ENCODE measurements around the gene RNF144A. TPM values are rescaled to one million over a fixed set of nuclear protein-coding genes. Genes with fewer than 3 reads are reported as not detected.

RNF144A gene
- total RNA-seq, 1 experiment from 2014 or later = 3.0 TPM

- H3K36me3 ChIP-seq (ENCODE audit: control insufficient read depth, insufficient read depth, low read length) = no peaks in the 10 kb centered on the region
- POLR2A ChIA-PET = no interaction called here
- Mint-ChIP-seq H3K27me3 (ENCODE audit: insufficient read depth, unreplicated experiment) (no peaks in the 10 kb centered on the region), H3K4me1 (ENCODE audit: low read depth, unreplicated experiment) (no peaks in the 10 kb centered on the region), H3K4me3 (ENCODE audit: unreplicated experiment) (no peak overlapping the region), H3K9me3 (ENCODE audit: unreplicated experiment) (no peaks in the 10 kb centered on the region), H3K27ac (ENCODE audit: unreplicated experiment) (no peak overlapping the region), H3K36me3 (ENCODE audit: insufficient read depth, unreplicated experiment) (no peaks in the 10 kb centered on the region)
- BruUV-seq (replicated peaks) = no TSS peak
- H3K27me3 ChIP-seq (replicated peaks; ENCODE audit: control insufficient read depth, insufficient read depth, low read length) = no peaks in the 10 kb centered on the region; the same call in 1 of the 2 replicates
- TF ChIP-seq CTCF (IDR thresholded peaks at IDR 0.05; ENCODE audit: insufficient read depth in 1 of 2, low read depth in 1 of 2, low read length in 1 of 2, severe bottlenecking in 1 of 2, unreplicated experiment in 1 of 2) = no peak
- CTCF ChIA-PET = interaction anchor here (0.5 kb wide), 1 partner anchor 25 kb away, joined by 3 read pairs; no protein-coding TSS in a partner anchor
- no peaks in the 10 kb centered on the region for H3K9me3 ChIP-seq
- H3K4me3 ChIP-seq (ENCODE audit: low read depth, low read length) = no peak overlapping the region
- no peaks in the 10 kb centered on the region for H3K4me1 ChIP-seq
- DNase-seq = no peak
- intact Hi-C loops (cut with micrococcal nuclease; ENCODE audit: unreplicated experiment) = no loop called here
These were observed 30.9 kb downstream of the RNF144A start for GRCh38 chr2:6947929-6948676.

- H3K9me3 ChIP-seq = no peaks in the 10 kb centered on the region
- ChIA-PET POLR2A (no interaction called here), CTCF (no interaction called here)
- H3K4me1 Mint-ChIP-seq (ENCODE audit: low read depth, unreplicated experiment) = no peaks in the 10 kb centered on the region
- no peak for DNase-seq
- no peaks in the 10 kb centered on the region; the same call in 1 of the 2 replicates for H3K27me3 ChIP-seq (replicated peaks; ENCODE audit: control insufficient read depth, insufficient read depth, low read length)
- intact Hi-C loops (cut with micrococcal nuclease; ENCODE audit: unreplicated experiment) = no loop called here
- no peak overlapping the region for H3K4me3 ChIP-seq (ENCODE audit: low read depth, low read length)
- no peak overlapping the region for H3K4me3 Mint-ChIP-seq (ENCODE audit: unreplicated experiment)
- no peaks in the 10 kb centered on the region for H3K9me3 Mint-ChIP-seq (ENCODE audit: unreplicated experiment)
- TF ChIP-seq CTCF (IDR thresholded peaks at IDR 0.05; ENCODE audit: insufficient read depth in 1 of 2, low read depth in 1 of 2, low read length in 1 of 2, severe bottlenecking in 1 of 2, unreplicated experiment in 1 of 2) = no peak
- no peak overlapping the region for H3K27ac Mint-ChIP-seq (ENCODE audit: unreplicated experiment)
- H3K36me3 Mint-ChIP-seq (ENCODE audit: insufficient read depth, unreplicated experiment) = no peaks in the 10 kb centered on the region
- no peaks in the 10 kb centered on the region for H3K27me3 Mint-ChIP-seq (ENCODE audit: insufficient read depth, unreplicated experiment)
- no TSS peak for BruUV-seq (replicated peaks)
- no peaks in the 10 kb centered on the region for H3K4me1 ChIP-seq
- H3K36me3 ChIP-seq (ENCODE audit: control insufficient read depth, insufficient read depth, low read length) = no peaks in the 10 kb centered on the region
These were observed 31.6 kb downstream of the RNF144A start for GRCh38 chr2:6948677-6949351.

GRCh38 chr2:6951046-6951445, 33.8 kb downstream of the RNF144A start:
- TF ChIP-seq CTCF (IDR thresholded peaks at IDR 0.05; ENCODE audit: insufficient read depth in 1 of 2, low read depth in 1 of 2, low read length in 1 of 2, severe bottlenecking in 1 of 2, unreplicated experiment in 1 of 2) = no peak
- Histone ChIP-seq H3K4me3 (ENCODE audit: low read depth, low read length) (no peak overlapping the region), H3K9me3 (no peaks in the 10 kb centered on the region), H3K4me1 (no peaks in the 10 kb centered on the region), H3K36me3 (ENCODE audit: control insufficient read depth, insufficient read depth, low read length) (no peaks in the 10 kb centered on the region), H3K27me3 (replicated peaks; ENCODE audit: control insufficient read depth, insufficient read depth, low read length) (no peaks in the 10 kb centered on the region; the same call in 1 of the 2 replicates)
- H3K27me3 Mint-ChIP-seq (ENCODE audit: insufficient read depth, unreplicated experiment) = no peaks in the 10 kb centered on the region
- ChIA-PET POLR2A (no interaction called here), CTCF (no interaction called here)
- H3K27ac Mint-ChIP-seq (ENCODE audit: unreplicated experiment) = no peak overlapping the region
- BruUV-seq (replicated peaks) = no TSS peak
- H3K4me3 Mint-ChIP-seq (ENCODE audit: unreplicated experiment) = no peak overlapping the region
- intact Hi-C loops (cut with micrococcal nuclease; ENCODE audit: unreplicated experiment) = no loop called here
- no peaks in the 10 kb centered on the region for H3K36me3 Mint-ChIP-seq (ENCODE audit: insufficient read depth, unreplicated experiment)
- no peaks in the 10 kb centered on the region for H3K9me3 Mint-ChIP-seq (ENCODE audit: unreplicated experiment)
- DNase-seq = no peak
- no peaks in the 10 kb centered on the region for H3K4me1 Mint-ChIP-seq (ENCODE audit: low read depth, unreplicated experiment)
